ENCODE measurements around the gene PIPOX.

DNA sequence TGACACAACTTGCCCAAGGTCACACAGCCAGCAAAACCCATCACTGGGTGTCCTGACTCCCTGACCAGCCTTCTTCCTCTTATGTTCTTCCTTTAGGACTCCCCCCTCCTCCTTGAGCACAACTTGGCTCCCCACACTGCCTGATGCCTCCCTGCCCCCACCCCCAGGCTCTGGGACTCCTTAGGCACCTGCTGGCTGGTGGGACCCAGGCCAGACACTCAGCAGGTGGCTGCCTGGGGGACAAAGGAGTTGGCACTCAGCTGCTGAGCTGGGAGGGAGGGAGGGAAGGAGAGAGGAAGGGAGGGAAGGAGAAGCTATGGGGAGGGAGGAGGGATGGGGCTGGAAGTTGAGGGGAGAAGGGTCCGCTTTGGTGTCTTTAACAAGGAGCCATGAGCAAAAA is 45.1 kb upstream of the PIPOX start:
- TF ChIP-seq, protein P1, sequence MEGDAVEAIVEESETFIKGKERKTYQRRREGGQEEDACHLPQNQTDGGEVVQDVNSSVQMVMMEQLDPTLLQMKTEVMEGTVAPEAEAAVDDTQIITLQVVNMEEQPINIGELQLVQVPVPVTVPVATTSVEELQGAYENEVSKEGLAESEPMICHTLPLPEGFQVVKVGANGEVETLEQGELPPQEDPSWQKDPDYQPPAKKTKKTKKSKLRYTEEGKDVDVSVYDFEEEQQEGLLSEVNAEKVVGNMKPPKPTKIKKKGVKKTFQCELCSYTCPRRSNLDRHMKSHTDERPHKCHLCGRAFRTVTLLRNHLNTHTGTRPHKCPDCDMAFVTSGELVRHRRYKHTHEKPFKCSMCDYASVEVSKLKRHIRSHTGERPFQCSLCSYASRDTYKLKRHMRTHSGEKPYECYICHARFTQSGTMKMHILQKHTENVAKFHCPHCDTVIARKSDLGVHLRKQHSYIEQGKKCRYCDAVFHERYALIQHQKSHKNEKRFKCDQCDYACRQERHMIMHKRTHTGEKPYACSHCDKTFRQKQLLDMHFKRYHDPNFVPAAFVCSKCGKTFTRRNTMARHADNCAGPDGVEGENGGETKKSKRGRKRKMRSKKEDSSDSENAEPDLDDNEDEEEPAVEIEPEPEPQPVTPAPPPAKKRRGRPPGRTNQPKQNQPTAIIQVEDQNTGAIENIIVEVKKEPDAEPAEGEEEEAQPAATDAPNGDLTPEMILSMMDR (IDR thresholded peaks at IDR 0.05; ENCODE audit: insufficient read depth, low read depth, low read length): no peak
- TF ChIP-seq EZH2 (IDR thresholded peaks at IDR 0.05; ENCODE audit: insufficient read depth, low read length): no peak

Measured in astrocyte (in vitro differentiated cells and primary cell).